Measurements from ENCODE around the gene ARPC1A.

GRCh38 chr7:99402854-99403253, 77.2 kb downstream of the ARPC1A start:
- no peak for TF ChIP-seq CTCF (IDR thresholded peaks at IDR 0.05)
- no peak for TF ChIP-seq POLR2AphosphoS5 (IDR thresholded peaks at IDR 0.05)
